DOHH2 (cell line): Measurements from ENCODE around the gene IRF1.

Experiments
- EZH2phosphoT487 ChIP-seq: fragments of 200-600 bp; sonication (generic); IDR thresholded peaks from 2 replicates; pipeline ENCODE4 v1.6.1; 2017; ENCODE audit warnings: borderline replicate concordance, mild to moderate bottlenecking, antibody characterized with exemption, low read length, moderate library complexity, mixed read lengths
- TF ChIP-seq, protein P1 (sequence below): fragments of 200-600 bp; sonication (generic); IDR thresholded peaks from one replicate; pipeline ENCODE4 v1.5.1; 2014; ENCODE audit warnings: antibody characterized with exemption, mild to moderate bottlenecking, low read depth, low read length; ENCODE audit not compliant: poor library complexity, severe bottlenecking

DNA sequence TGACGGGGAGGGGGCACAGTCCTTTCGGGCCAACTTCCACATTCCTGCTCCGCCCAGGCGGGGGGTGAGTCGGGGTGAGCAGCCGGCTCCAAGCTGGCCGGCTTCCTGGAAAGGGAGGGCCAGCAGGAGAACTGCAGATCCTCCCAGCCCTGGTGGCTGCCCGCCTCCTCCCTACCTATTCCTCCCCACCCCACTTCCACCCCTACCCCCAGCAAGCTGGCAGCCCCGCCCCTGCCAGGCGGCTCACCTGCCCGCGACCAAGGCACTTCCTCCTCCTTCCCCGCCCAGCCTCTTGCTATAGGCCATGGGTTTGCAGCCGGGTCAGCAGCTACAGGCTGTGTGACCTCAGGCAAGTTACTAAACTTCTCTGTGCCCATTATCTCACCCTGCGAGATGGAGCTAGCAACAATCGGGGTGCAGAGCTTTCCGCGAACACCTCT, 5.6 kb upstream of the IRF1 start:
- no peak for TF ChIP-seq EZH2phosphoT487
- TF ChIP-seq, protein P1, sequence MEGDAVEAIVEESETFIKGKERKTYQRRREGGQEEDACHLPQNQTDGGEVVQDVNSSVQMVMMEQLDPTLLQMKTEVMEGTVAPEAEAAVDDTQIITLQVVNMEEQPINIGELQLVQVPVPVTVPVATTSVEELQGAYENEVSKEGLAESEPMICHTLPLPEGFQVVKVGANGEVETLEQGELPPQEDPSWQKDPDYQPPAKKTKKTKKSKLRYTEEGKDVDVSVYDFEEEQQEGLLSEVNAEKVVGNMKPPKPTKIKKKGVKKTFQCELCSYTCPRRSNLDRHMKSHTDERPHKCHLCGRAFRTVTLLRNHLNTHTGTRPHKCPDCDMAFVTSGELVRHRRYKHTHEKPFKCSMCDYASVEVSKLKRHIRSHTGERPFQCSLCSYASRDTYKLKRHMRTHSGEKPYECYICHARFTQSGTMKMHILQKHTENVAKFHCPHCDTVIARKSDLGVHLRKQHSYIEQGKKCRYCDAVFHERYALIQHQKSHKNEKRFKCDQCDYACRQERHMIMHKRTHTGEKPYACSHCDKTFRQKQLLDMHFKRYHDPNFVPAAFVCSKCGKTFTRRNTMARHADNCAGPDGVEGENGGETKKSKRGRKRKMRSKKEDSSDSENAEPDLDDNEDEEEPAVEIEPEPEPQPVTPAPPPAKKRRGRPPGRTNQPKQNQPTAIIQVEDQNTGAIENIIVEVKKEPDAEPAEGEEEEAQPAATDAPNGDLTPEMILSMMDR: no peak
